K562 (cell line): ENCODE data around the gene CHIC2. TPM values are rescaled to one million over a fixed set of nuclear protein-coding genes. Genes with fewer than 3 reads are reported as not detected.

Experiments
- ATAC-seq: fragments of 200-7000 bp; cut with Tn5 transposase; 3 replicates; pipeline ENCODE4 v1.9.1; 2020; ENCODE audit warnings: moderate library complexity
- BruUV-seq: library from RNA; stranded (reverse); fragments of 400-500 nt; replicated peaks from 2 replicates; lab custom pipeline; 2021; lab: Mats Ljungman, UMichigan
- CTCF ChIA-PET: fragments of 300-600 bp; formaldehyde crosslinking; extraction: SDS; loops from one replicate; lab custom pipeline; 2021; ENCODE audit warnings: low intra/inter-chr PET ratio; lab: Yijun Ruan, JAX
- POLR2A ChIA-PET: fragments of 300-600, 350-650 bp; sonication (Branson Sonifier 250); formaldehyde crosslinking; extraction: SDS; loops from one replicate; lab custom pipeline; 2021; ENCODE audit warnings: antibody characterized with exemption, inconsistent platforms; lab: Yijun Ruan, JAX
- DNase-seq, 4 experiments: peaks; one replicate each; pipeline versions ENCODE4 v3.0.0 to v3.0.0-alpha.2; 2011 to 2018; ENCODE audit warnings: low spot score in 3 of 4, mixed read lengths in 3 of 4; ENCODE audit errors: extremely low read depth in 1 of 4
- FAIRE-seq: peaks from 2 replicates; lab custom pipeline; 2011; peaks lifted over from hg19 to GRCh38; lab: Jason Lieb, UNC
- H2AFZ ChIP-seq: 2 replicates; pipeline ENCODE4 v1.6.0; 2011; ENCODE audit warnings: low read depth, low read length, control low read depth, inconsistent platforms
- H3K27ac ChIP-seq: fragments of 200-600 bp; 3 replicates; pipeline ENCODE4 v1.8.0; 2011; ENCODE audit warnings: low read depth, mild to moderate bottlenecking, control low read depth, inconsistent platforms, low read length, moderate library complexity, mixed read lengths; ENCODE audit errors: extremely low read depth
- H3K27me3 ChIP-seq, 2 experiments: fragments of 300-600 bp in 1 of 2; 2 replicates in 1 of 2; 3 replicates in 1 of 2; pipeline versions ENCODE4 v1.6.0 to v1.8.0; 2011; ENCODE audit warnings: inconsistent platforms in 2 of 2, low read length in 2 of 2, mild to moderate bottlenecking in 1 of 2, mixed read lengths in 1 of 2, moderate library complexity in 1 of 2; ENCODE audit not compliant: control insufficient read depth in 2 of 2, insufficient read depth in 2 of 2
- H3K36me3 ChIP-seq: fragments of 300-600 bp; 3 replicates; pipeline ENCODE4 v1.8.0; 2011; ENCODE audit warnings: mild to moderate bottlenecking, low read length, inconsistent platforms; ENCODE audit not compliant: control insufficient read depth, insufficient read depth
- H3K4me1 ChIP-seq, 2 experiments: fragments of 200-600 bp in 1 of 2; replicated peaks in 1 of 2; 2 replicates in 1 of 2; 3 replicates in 1 of 2; pipeline versions ENCODE4 v1.5.1 to v1.8.0; 2011; ENCODE audit warnings: inconsistent platforms in 2 of 2, low read length in 2 of 2, mild to moderate bottlenecking in 1 of 2, mixed read lengths in 1 of 2, moderate library complexity in 1 of 2; ENCODE audit not compliant: control insufficient read depth in 2 of 2, insufficient read depth in 2 of 2
- H3K4me2 ChIP-seq: 2 replicates; pipeline ENCODE4 v1.6.1; 2011; ENCODE audit warnings: low read length, control low read depth, inconsistent platforms, mixed read lengths; ENCODE audit not compliant: insufficient read depth
- H3K4me3 ChIP-seq: fragments of 200-600 bp; sonication (generic), shearing (Covaris generic); 2 replicates; pipeline ENCODE4 v1.5.1; 2016; ENCODE audit warnings: control low read depth, inconsistent platforms
- H3K79me2 ChIP-seq: fragments of 200-600 bp; 3 replicates; pipeline ENCODE4 v1.8.0; 2011; ENCODE audit warnings: low read length, inconsistent platforms; ENCODE audit not compliant: control insufficient read depth, insufficient read depth
- H3K9ac ChIP-seq, 2 experiments: 2 replicates each; pipeline versions ENCODE4 v1.6.0 to v1.6.1; 2011; ENCODE audit warnings: low read depth in 2 of 2, low read length in 2 of 2, control low read depth in 1 of 2, inconsistent platforms in 1 of 2, mild to moderate bottlenecking in 1 of 2, mixed read lengths in 1 of 2; ENCODE audit not compliant: insufficient read depth in 1 of 2
- H3K9me1 ChIP-seq: one replicate; pipeline ENCODE4 v1.6.0; 2011; ENCODE audit warnings: inconsistent platforms, mild to moderate bottlenecking, low read length, moderate library complexity; ENCODE audit not compliant: control insufficient read depth, insufficient read depth
- H3K9me3 ChIP-seq: replicated peaks from 2 replicates; pipeline ENCODE4 v1.5.1; 2011; ENCODE audit warnings: low read depth, low read length, inconsistent platforms; ENCODE audit not compliant: control insufficient read depth, insufficient read depth
- H4K20me1 ChIP-seq: replicated peaks from 2 replicates; pipeline ENCODE4 v1.6.1; 2011; ENCODE audit warnings: low read length, inconsistent platforms, mixed read lengths; ENCODE audit not compliant: control insufficient read depth, insufficient read depth
- ETS1 ChIP-seq: conservative IDR thresholded peaks from 2 replicates; pipeline ENCODE4 v1.6.1; 2011; ENCODE audit warnings: low read depth, mild to moderate bottlenecking, low read length; ENCODE audit not compliant: control insufficient read depth
- LARP7 ChIP-seq: fragments of 450-650 bp; IDR thresholded peaks from 2 replicates; pipeline ENCODE4 v1.6.1; 2016
- SAFB ChIP-seq: fragments of 200-400 bp; formaldehyde crosslinking; IDR thresholded peaks from 2 replicates; pipeline ENCODE4 v1.6.1; 2017; ENCODE audit warnings: low read depth, low read length, borderline replicate concordance
- SRF ChIP-seq, 2 experiments: fragments of 250-450, 450-650 bp in 1 of 2; sonication (Bioruptor Pico) in 1 of 2; sonication (generic) in 1 of 2; formaldehyde crosslinking; IDR thresholded peaks; 2 replicates each; pipeline versions ENCODE4 v1.5.0 to v1.5.1; 2020 to 2022; ENCODE audit warnings: mild to moderate bottlenecking in 1 of 2, missing genetic modification reagents in 1 of 2
- ZNF140 ChIP-seq: fragments of 250-450 bp; sonication (Bioruptor Pico); IDR thresholded peaks from 2 replicates; pipeline ENCODE4 v1.8.0; 2021; ENCODE audit warnings: moderate library complexity, mild to moderate bottlenecking, inconsistent platforms
- ZNF23 ChIP-seq: fragments of 250-450 bp; sonication (Bioruptor Pico); IDR thresholded peaks from 2 replicates; pipeline ENCODE4 v1.4.0; 2020; ENCODE audit warnings: mild to moderate bottlenecking
- ZNF3 ChIP-seq: fragments of 250-450 bp; sonication (Bioruptor Pico); IDR thresholded peaks from 2 replicates; pipeline ENCODE4 v1.5.0; 2021; ENCODE audit warnings: mild to moderate bottlenecking, moderate library complexity
- ZNF431 ChIP-seq: sonication (generic); formaldehyde crosslinking; IDR thresholded peaks from 2 replicates; pipeline ENCODE4 v1.8.0; 2022; ENCODE audit warnings: mild to moderate bottlenecking, missing genetic modification reagents
- ZNF518B ChIP-seq: fragments of 250-450 bp; sonication (Bioruptor Pico); IDR thresholded peaks from 2 replicates; pipeline ENCODE4 v1.5.0; 2021; ENCODE audit warnings: mild to moderate bottlenecking, moderate library complexity
- ZNF639 ChIP-seq, 2 experiments: fragments of 200-800 bp in 1 of 2; sonication (Bioruptor generic) in 1 of 2; sonication (generic) in 1 of 2; formaldehyde crosslinking in 1 of 2; IDR thresholded peaks in 1 of 2; conservative IDR thresholded peaks in 1 of 2; 2 replicates each; pipeline versions ENCODE4 v1.5.0 to v1.6.1; 2016 to 2020; ENCODE audit warnings: missing compliant biosample characterization in 1 of 2, missing genetic modification characterization in 1 of 2, missing genetic modification reagents in 1 of 2
- ZNF785 ChIP-seq: fragments of 250-450 bp; sonication (Bioruptor Pico); IDR thresholded peaks from 2 replicates; pipeline ENCODE4 v1.4.0; 2020; ENCODE audit warnings: mild to moderate bottlenecking
- in situ Hi-C: fragments of 300-500 bp; cut with MboI; formaldehyde crosslinking; loops from 4 replicates; pipeline ENCODE4 v1.15.0; 2018; ENCODE audit warnings: inconsistent platforms, mixed read lengths
- intact Hi-C: fragments of 100-400 bp; cut with micrococcal nuclease; formaldehyde crosslinking; loops from 2 replicates; pipeline ENCODE4 v1.14.2; 2022
- polyA plus RNA-seq, 8 experiments: library from polyadenylated mRNA; depleted of rRNA in 4 of 8; stranded (reverse) in 5 of 8; unstranded in 3 of 8; fragments of >200 nt; fragmentation: Nextera tagmentation in 2 of 8; fragmentation: Illumina TruSeq in 1 of 8; extraction: Ambion mirVana in 2 of 8; extraction: Trizol in 1 of 8; gene quantifications; 2 replicates each; pipeline versions ENCODE4 v1.2.1 to v1.2.3, GENCODE V29; 2011 to 2014; ENCODE audit warnings: inconsistent platforms in 1 of 8, missing spikeins in 1 of 8
- total RNA-seq, 7 experiments: library from RNA; depleted of rRNA in 6 of 7; stranded (reverse); fragments of >200 nt in 6 of 7; fragmentation: Illumina TruSeq in 2 of 7; extraction: Trizol in 2 of 7; gene quantifications; 2 replicates each; pipeline versions ENCODE4 v1.2.1 to v1.2.3, GENCODE V29; 2011 to 2021; ENCODE audit warnings: low replicate concordance in 1 of 7

The CHIC2 gene
- total and polyA plus RNA-seq, 9 of the 15 experiments (the other 6 are each of a cell fraction or from before 2014, with no cell fraction given): 0.89 to 25.1 (median 12.1) TPM

GRCh38 chr4:54074381-54074780 is 10.0 kb upstream of the CHIC2 start:
- Histone ChIP-seq H3K9me3 (no peaks in the 10 kb centered on the region), H3K9ac (no peak overlapping the region), H3K4me1 (no peaks in the 10 kb centered on the region), H2AFZ (no peak overlapping the region), H3K27me3 (peaks cover 7% of the 10 kb centered on the region in 2 experiments; a peak in 3 of 5 replicates), H3K27ac (no peak overlapping the region), H3K36me3 (no peaks in the 10 kb centered on the region), H3K4me2 (no peak overlapping the region), H4K20me1 (no peaks in the 10 kb centered on the region), H3K79me2 (no peaks in the 10 kb centered on the region), H3K4me3 (no peak overlapping the region), H3K9me1 (no peaks in the 10 kb centered on the region)
- no TSS peak for BruUV-seq
- FAIRE-seq: no peak
- in situ Hi-C loops: no loop called here
- ChIA-PET CTCF (interaction anchor here (0.6 kb wide), 1 partner anchor 11 kb away, joined by 3 read pairs; no protein-coding TSS in a partner anchor), POLR2A (no interaction called here)
- TF ChIP-seq SAFB (no peak), ZNF518B (no peak), ZNF431 (CRISPR knock-in tag) (no peak), ETS1 (no peak), ZNF639 (CRISPR knock-in tag; conservative IDR thresholded peaks at IDR 0.05 in 1 of 2, IDR thresholded peaks at IDR 0.05 in 1 of 2) (no peak), ZNF23 (CRISPR knock-in tag) (no peak), SRF (CRISPR knock-in tag; IDR thresholded peaks at IDR 0.05) (no peak), ZNF140 (CRISPR knock-in tag) (no peak), LARP7 (no peak), ZNF3 (CRISPR knock-in tag) (no peak), ZNF785 (CRISPR knock-in tag) (no peak)
- ATAC-seq: no peak
- intact Hi-C loops: no loop called here
- no peak for DNase-seq
